ENCODE results near the gene KRT71.
A peak's percentile ranks its signal among the peaks of the same experiment; 100 is the strongest.

Gene KRT71

GRCh38 chr12:52564582-52564981, 11.6 kb upstream of the KRT71 start:
- TF ChIP-seq CTCF (conservative IDR thresholded peaks at IDR 0.05; ENCODE audit: low read length): no peak
- no peak overlapping the region for H3K4me3 ChIP-seq (ENCODE audit: low read length)
- no peak for DNase-seq (ENCODE audit: low read depth)

- no peak overlapping the region for H3K4me3 ChIP-seq (ENCODE audit: low read length)
- TF ChIP-seq CTCF (conservative IDR thresholded peaks at IDR 0.05; ENCODE audit: low read length): peak; percentile 44
- DNase-seq (ENCODE audit: low read depth): no peak
Observed at GRCh38 chr12:52561880-52562449, 9.0 kb upstream of the KRT71 start.

GRCh38 chr12:52559979-52560378, 7.0 kb upstream of the KRT71 start:
- DNase-seq (ENCODE audit: low read depth): no peak
- no peak for TF ChIP-seq CTCF (conservative IDR thresholded peaks at IDR 0.05; ENCODE audit: low read length)
- H3K4me3 ChIP-seq (ENCODE audit: low read length): no peak overlapping the region

- H3K4me3 ChIP-seq (ENCODE audit: low read length): no peak overlapping the region
- no peak for DNase-seq (ENCODE audit: low read depth)
- no peak for TF ChIP-seq CTCF (conservative IDR thresholded peaks at IDR 0.05; ENCODE audit: low read length)
Observed at GRCh38 chr12:52558781-52559445, 6.0 kb upstream of the KRT71 start.

- no peak for TF ChIP-seq CTCF (conservative IDR thresholded peaks at IDR 0.05; ENCODE audit: low read length)
- DNase-seq (ENCODE audit: low read depth): no peak
- no peak overlapping the region for H3K4me3 ChIP-seq (ENCODE audit: low read length)
Observed at GRCh38 chr12:52557476-52557875, 4.5 kb upstream of the KRT71 start.

GRCh38 chr12:52555577-52555976, 2.6 kb upstream of the KRT71 start:
- no peak overlapping the region for H3K4me3 ChIP-seq (ENCODE audit: low read length)
- no peak for DNase-seq (ENCODE audit: low read depth)
- TF ChIP-seq CTCF (conservative IDR thresholded peaks at IDR 0.05; ENCODE audit: low read length): no peak

- no peak for DNase-seq (ENCODE audit: low read depth)
- H3K4me3 ChIP-seq (ENCODE audit: low read length): no peak overlapping the region
- TF ChIP-seq CTCF (conservative IDR thresholded peaks at IDR 0.05; ENCODE audit: low read length): no peak
Observed at GRCh38 chr12:52552055-52552454, 890 bp downstream of the KRT71 start.
